Placental epithelial cell (primary cell): Measurements from ENCODE around the gene EVX2. TPM values are rescaled to one million over a fixed set of nuclear protein-coding genes. Genes with fewer than 3 reads are reported as not detected.

Source experiments
- total RNA-seq: library from RNA; depleted of rRNA; stranded (reverse); fragments of >200 nt; gene quantifications from 2 replicates; pipeline ENCODE4 v1.2.3, GENCODE V29; 2012

Gene EVX2
- not detected in 2 replicates for total RNA-seq

GRCh38 chr2:176083796-176084261 is at the start of gene EVX2:
TSS of gene EVX2 (minus strand) at chr2:176083962. CDS start at chr2:176083776, 186 bp downstream.

GRCh38 chr2:176128982-176129796 is 45.4 kb upstream of the EVX2 start, which contains the start of gene HOXD8:
TSS of gene HOXD8 (plus strand) at chr2:176129705. CDS start at chr2:176130367, 662 bp downstream.

DNA sequence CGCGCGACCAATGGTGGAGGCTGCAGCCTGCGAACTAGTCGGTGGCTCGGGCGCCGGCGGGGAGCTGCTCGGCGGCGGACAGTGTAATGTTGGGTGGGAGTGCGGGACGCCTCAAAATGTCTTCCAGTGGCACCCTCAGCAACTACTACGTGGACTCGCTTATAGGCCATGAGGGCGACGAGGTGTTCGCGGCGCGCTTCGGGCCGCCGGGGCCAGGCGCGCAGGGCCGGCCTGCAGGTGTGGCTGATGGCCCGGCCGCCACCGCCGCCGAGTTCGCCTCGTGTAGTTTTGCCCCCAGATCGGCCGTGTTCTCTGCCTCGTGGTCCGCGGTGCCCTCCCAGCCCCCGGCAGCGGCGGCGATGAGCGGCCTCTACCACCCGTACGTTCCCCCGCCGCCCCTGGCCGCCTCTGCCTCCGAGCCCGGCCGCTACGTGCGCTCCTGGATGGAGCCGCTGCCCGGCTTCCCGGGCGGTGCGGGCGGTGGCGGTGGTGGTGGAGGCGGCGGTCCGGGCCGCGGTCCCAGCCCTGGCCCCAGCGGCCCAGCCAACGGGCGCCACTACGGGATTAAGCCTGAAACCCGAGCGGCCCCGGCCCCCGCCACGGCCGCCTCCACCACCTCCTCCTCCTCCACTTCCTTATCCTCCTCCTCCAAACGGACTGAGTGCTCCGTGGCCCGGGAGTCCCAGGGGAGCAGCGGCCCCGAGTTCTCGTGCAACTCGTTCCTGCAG is 39.1 kb upstream of the EVX2 start, which contains the start of gene HOXD9:
HOXD9 (plus strand) TSS at position 37 of the 728 bp plus-strand sequence; CDS start at position 87, 50 bp downstream.

DNA sequence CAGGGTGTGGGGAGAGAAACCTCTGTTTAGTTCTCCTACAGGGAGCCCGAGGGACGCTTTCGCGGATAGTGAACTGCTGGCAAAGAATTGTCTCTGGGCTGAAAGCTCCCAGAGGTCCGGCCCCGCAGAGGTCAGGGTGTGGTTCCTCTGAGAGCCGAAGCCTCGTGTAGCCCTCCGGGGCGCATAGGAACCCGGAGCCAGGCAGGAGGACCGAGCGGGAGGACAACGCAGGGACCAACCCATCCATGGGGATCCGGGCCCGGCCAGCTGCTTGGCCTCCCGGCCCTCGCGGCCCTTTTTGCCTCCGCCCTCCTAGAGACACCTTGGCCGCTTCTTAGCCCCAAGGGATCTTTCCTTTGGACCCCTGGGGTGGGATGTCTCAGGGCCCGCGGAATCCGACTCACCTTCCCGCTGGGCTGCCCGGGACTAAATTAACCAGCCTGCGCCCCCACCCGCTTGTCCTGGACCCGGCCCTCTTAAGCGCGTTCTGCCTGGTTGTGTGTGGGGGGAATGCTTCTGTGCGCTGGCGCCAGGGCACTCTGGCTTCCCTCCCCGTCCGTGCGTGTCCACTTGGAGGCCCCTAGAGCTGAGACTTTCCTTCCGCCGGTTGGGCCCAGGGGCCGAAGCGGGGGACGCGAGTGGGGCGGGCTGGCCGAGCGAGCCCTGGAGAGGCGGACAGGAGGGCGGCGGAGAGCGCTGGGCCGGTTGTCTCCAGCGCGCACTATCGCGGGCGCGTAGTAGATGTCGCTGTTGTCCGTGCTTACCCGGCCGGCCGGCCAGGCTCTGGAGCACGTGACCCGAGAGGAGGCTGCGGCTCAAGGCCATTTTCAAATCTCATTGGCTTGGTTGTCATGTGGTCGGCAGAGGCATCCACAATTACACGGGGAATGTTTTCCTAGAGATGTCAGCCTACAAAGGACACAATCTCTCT is 32.4 kb upstream of the EVX2 start, which contains the start of gene HOXD10:
HOXD10 (plus strand) TSS at position 896 of the 931 bp plus-strand sequence. CDS start 56 bp downstream, outside the sequence.

GRCh38 chr2:176106581-176107539 is 23.1 kb upstream of the EVX2 start, which contains the start of gene HOXD11:
TSS of gene HOXD11 (plus strand) at chr2:176107280. CDS start at chr2:176107356, 76 bp downstream.

DNA sequence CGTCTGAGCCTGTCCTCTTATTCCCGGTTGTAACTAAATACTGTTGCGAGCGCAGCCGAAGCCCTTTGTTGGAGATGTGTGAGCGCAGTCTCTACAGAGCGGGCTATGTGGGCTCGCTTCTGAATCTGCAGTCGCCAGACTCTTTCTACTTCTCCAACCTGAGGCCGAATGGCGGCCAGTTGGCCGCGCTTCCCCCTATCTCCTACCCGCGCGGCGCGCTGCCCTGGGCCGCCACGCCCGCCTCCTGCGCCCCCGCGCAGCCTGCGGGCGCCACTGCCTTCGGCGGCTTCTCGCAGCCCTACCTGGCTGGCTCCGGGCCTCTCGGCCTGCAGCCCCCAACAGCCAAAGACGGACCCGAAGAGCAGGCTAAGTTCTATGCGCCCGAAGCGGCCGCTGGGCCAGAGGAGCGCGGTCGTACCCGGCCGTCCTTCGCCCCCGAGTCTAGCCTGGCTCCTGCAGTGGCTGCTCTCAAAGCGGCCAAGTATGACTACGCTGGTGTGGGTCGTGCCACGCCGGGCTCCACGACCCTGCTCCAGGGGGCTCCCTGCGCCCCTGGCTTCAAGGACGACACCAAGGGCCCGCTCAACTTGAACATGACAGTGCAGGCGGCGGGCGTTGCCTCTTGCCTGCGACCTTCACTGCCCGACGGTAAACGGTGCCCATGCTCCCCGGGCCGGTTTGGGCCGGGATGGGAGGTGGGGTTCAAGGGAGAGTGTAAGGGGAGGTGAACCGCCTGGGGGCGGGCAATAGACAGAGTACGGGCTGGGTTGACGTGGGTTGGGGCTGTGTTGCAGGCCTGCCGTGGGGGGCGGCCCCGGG is 16.2 kb upstream of the EVX2 start, which contains the start of gene HOXD12:
HOXD12 (plus strand) TSS at position 68 of the 819 bp plus-strand sequence; CDS start at position 75, 7 bp downstream.

GRCh38 chr2:176092270-176093144 is 8.7 kb upstream of the EVX2 start, which contains the start of gene HOXD13:
TSS of gene HOXD13 (plus strand) at chr2:176092721. CDS start at chr2:176092891, 170 bp downstream.

Other genes starting within 250 kb of the EVX2 start
- 47.5 and 60.2 TPM in 2 replicates for gene LNPK, start 81.7 kb downstream of the EVX2 start, total RNA-seq
- gene HOXD13, start 8.8 kb upstream of the EVX2 start, total RNA-seq: not detected in 2 replicates
- not detected in 2 replicates for gene HOXD12, start 15.8 kb upstream of the EVX2 start, total RNA-seq
- not detected in 2 replicates for gene HOXD11, start 23.3 kb upstream of the EVX2 start, total RNA-seq
- gene HOXD10, start 32.8 kb upstream of the EVX2 start, total RNA-seq: 0.39 TPM in 1 of 2 replicates, not detected in the other
- not detected in 2 replicates for gene HOXD9, start 38.8 kb upstream of the EVX2 start, total RNA-seq
- gene HOXD8, start 45.7 kb upstream of the EVX2 start, total RNA-seq: not detected in 2 replicates
- gene HOXD4, start 67.6 kb upstream of the EVX2 start, total RNA-seq: not detected in 2 replicates
- not detected in 2 replicates for gene HOXD3, start 73.3 kb upstream of the EVX2 start, total RNA-seq
- gene HOXD1, start 104.7 kb upstream of the EVX2 start, total RNA-seq: not detected in 2 replicates
- gene MTX2, start 185.5 kb upstream of the EVX2 start, total RNA-seq: 13.0 and 17.4 TPM in 2 replicates